Putamen (tissue), 1 donor: ENCODE results near the gene GPR62.

ENCODE experiments used
- DNase-seq: peaks from one replicate; pipeline ENCODE4 v3.0.0-alpha.2; 2016; ENCODE audit warnings: low spot score

Gene GPR62

GRCh38 chr3:51955893-51956770 lies 951 bp downstream of the GPR62 start:
- DNase-seq: peak; percentile 71

- no peak for DNase-seq
Measured at GRCh38 chr3:51957520-51958205, 2.5 kb downstream of the GPR62 start.

GRCh38 chr3:51958603-51959521 lies 3.7 kb downstream of the GPR62 start:
- DNase-seq: no peak

GRCh38 chr3:51959651-51960050 lies 4.5 kb downstream of the GPR62 start:
- DNase-seq: no peak

GRCh38 chr3:51960386-51960785 lies 5.2 kb downstream of the GPR62 start:
- no peak for DNase-seq

GRCh38 chr3:51961011-51961410 lies 5.8 kb downstream of the GPR62 start:
- no peak for DNase-seq

- no peak for DNase-seq
Measured at GRCh38 chr3:51961602-51962569, 6.7 kb downstream of the GPR62 start.

GRCh38 chr3:51962854-51963530 lies 7.8 kb downstream of the GPR62 start:
- no peak for DNase-seq

- DNase-seq: peak; percentile 67
Measured at GRCh38 chr3:51963951-51964451, 8.8 kb downstream of the GPR62 start.

GRCh38 chr3:51964521-51964920 lies 9.3 kb downstream of the GPR62 start:
- no peak for DNase-seq

GRCh38 chr3:51966016-51966415 lies 10.8 kb downstream of the GPR62 start:
- peak; percentile 90 for DNase-seq

GRCh38 chr3:51966486-51966885 lies 11.3 kb downstream of the GPR62 start:
- DNase-seq: no peak

GRCh38 chr3:51966922-51967383 lies 11.8 kb downstream of the GPR62 start:
- DNase-seq: no peak

- DNase-seq: peak; percentile 83
Measured at GRCh38 chr3:51967384-51968169, 12.4 kb downstream of the GPR62 start, which contains the start of gene PCBP4. TSS of gene PCBP4 (minus strand) at chr3:51967454. CDS start at chr3:51961240, 6,214 bp downstream.

GRCh38 chr3:51968170-51968775 lies 13.1 kb downstream of the GPR62 start:
- no peak for DNase-seq

GRCh38 chr3:51968883-51969678 lies 13.9 kb downstream of the GPR62 start:
- no peak for DNase-seq

- DNase-seq: no peak
Measured at GRCh38 chr3:51969841-51970240, 14.7 kb downstream of the GPR62 start.
